Measurements from ENCODE around the gene NLRC5. TPM values are rescaled to one million over a fixed set of nuclear protein-coding genes. Genes with fewer than 3 reads are reported as not detected.

NLRC5 gene
- total and polyA plus RNA-seq, 2 donors (not counting 3 experiments of a cell fraction or from before 2014, with no cell fraction given): 7.4 to 26.3 TPM

DNA sequence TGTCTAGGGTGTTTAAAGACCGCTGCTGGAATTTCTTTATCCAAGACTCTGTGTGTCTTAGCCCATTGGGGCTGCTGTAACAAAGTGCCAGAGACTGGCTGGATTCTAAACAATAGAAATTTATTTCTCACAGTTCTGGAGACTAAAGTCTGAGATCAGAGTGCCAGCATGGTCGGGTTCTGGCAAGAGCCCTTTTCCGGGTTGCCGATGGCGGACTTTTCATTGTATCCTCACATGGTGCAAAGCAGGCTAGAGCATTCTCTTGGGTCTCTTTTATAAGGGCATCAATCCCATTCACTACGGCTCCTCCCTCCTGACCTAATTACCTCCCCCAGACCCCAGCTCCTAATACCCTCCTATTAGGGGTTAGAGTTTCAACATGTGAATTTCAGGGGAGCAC lies 9.5 kb downstream of the NLRC5 start:
- H3K27me3 ChIP-seq (ENCODE audit: control insufficient read depth in 2 of 2, insufficient read depth in 2 of 2, low read length in 2 of 2): no peaks in the 10 kb centered on the region
- no peaks in the 10 kb centered on the region for H3K9me1 ChIP-seq (replicated peaks; ENCODE audit: control insufficient read depth, extremely low read depth, insufficient read depth, low read length)
- BruUV-seq (replicated peaks): no TSS peak
- H3K4me2 ChIP-seq (ENCODE audit: insufficient read depth, low read length): no peak overlapping the region
- TF ChIP-seq GATA2 (IDR thresholded peaks at IDR 0.05; ENCODE audit: insufficient read depth, insufficient read length, low read depth, low read length): no peak
- TF ChIP-seq, protein P1, sequence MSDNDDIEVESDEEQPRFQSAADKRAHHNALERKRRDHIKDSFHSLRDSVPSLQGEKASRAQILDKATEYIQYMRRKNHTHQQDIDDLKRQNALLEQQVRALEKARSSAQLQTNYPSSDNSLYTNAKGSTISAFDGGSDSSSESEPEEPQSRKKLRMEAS (IDR thresholded peaks at IDR 0.05; ENCODE audit: insufficient read depth, insufficient read length): no peak
- TF ChIP-seq JUN (IDR thresholded peaks at IDR 0.05; ENCODE audit: borderline replicate concordance, insufficient read depth, insufficient read length, low read depth): no peak
- no peak for TF ChIP-seq FOS (IDR thresholded peaks at IDR 0.05; ENCODE audit: borderline replicate concordance, insufficient read depth, low read length)
- TF ChIP-seq MYC (IDR thresholded peaks at IDR 0.05; ENCODE audit: low read depth, low read length): no peak
- no peak for TF ChIP-seq POLR2AphosphoS5 (IDR thresholded peaks at IDR 0.05; ENCODE audit: insufficient read depth, low read depth, low read length)
- no peak for TF ChIP-seq POLR2A (IDR thresholded peaks at IDR 0.05; ENCODE audit: low read depth, low read length)
- no peak for TF ChIP-seq CTCF (IDR thresholded peaks at IDR 0.05; ENCODE audit: extremely low read depth in 1 of 2, insufficient read depth in 1 of 2, low read depth in 1 of 2, low read length in 2 of 2)
- TF ChIP-seq EZH2 (IDR thresholded peaks at IDR 0.05; ENCODE audit: borderline replicate concordance, low read depth, low read length, severe bottlenecking): no peak
- H2AFZ ChIP-seq (ENCODE audit: low read depth, low read length): no peak overlapping the region
- no peaks in the 10 kb centered on the region for H3K9me3 ChIP-seq (replicated peaks; ENCODE audit: control insufficient read depth, insufficient read depth, low read length)
- H3K9ac ChIP-seq (replicated peaks; ENCODE audit: extremely low read depth, insufficient read depth, low read length): no peak overlapping the region
- H3K36me3 ChIP-seq (ENCODE audit: control insufficient read depth in 2 of 2, extremely low read depth in 1 of 2, insufficient read depth in 2 of 2, low read length in 2 of 2): no peaks in the 10 kb centered on the region
- ChIA-PET POLR2A (no interaction called here), CTCF (interaction anchor here (0.8 to 1.2 kb wide), 3 partner anchors 9 to 47 kb away, joined by 3 to 7 read pairs (median 4); partner anchors contain the start of gene NLRC5)
- DNase-seq (ENCODE audit: low read depth, low spot score) (no peak), FAIRE-seq (no peak)
- intact Hi-C loops (cut with micrococcal nuclease): no loop called here
- H3K27ac ChIP-seq (ENCODE audit: insufficient read depth, low read depth, low read length): no peak overlapping the region
- H4K20me1 ChIP-seq (replicated peaks; ENCODE audit: control insufficient read depth, extremely low read depth, insufficient read depth, low read length): no peaks in the 10 kb centered on the region
- H3K79me2 ChIP-seq (ENCODE audit: control insufficient read depth, insufficient read depth, low read length): no peaks in the 10 kb centered on the region
- H3K4me1 ChIP-seq (ENCODE audit: control insufficient read depth, extremely low read depth, insufficient read depth, low read length): peaks cover 14% of the 10 kb centered on the region
- H3K4me3 ChIP-seq (replicated peaks in 1 of 3; ENCODE audit: insufficient read depth in 1 of 3, low read depth in 1 of 3, low read length in 3 of 3): no peak overlapping the region
- dilution Hi-C loops (cut with MboI; ENCODE audit: extremely low pct_ligation_motif_present, low sequenced_read_pairs): no loop called here

Measured in endothelial cell of umbilical vein (primary cell).